Right cardiac atrium (tissue), 5 donors: ENCODE results near the gene MUC13. TPM values are rescaled to one million over a fixed set of nuclear protein-coding genes. Genes with fewer than 3 reads are reported as not detected.

Experiments used
- ATAC-seq, 2 donors: fragments of 200-7000 bp; cut with Tn5 transposase; one replicate each; pipeline versions ENCODE4 v1.8.0 to v1.9.1; 2020; ENCODE audit warnings: moderate library complexity in 2 of 2, mild to moderate bottlenecking in 1 of 2
- DNase-seq, 3 donors: peaks; one replicate each; pipeline ENCODE4 v3.0.0-alpha.2; 2020
- H3K27ac ChIP-seq: one replicate; pipeline ENCODE4 v1.5.1; 2013; ENCODE audit warnings: mild to moderate bottlenecking, low read length, control low read depth, moderate library complexity
- H3K27me3 ChIP-seq: one replicate; pipeline ENCODE4 v1.6.1; 2013; ENCODE audit not compliant: control insufficient read depth, insufficient read depth
- H3K4me1 ChIP-seq: one replicate; pipeline ENCODE4 v1.6.1; 2013; ENCODE audit warnings: low read length; ENCODE audit not compliant: control insufficient read depth, insufficient read depth
- H3K4me3 ChIP-seq: one replicate; pipeline ENCODE4 v1.5.1; 2013; ENCODE audit warnings: low read length, control low read depth
- H3K9me3 ChIP-seq: one replicate; pipeline ENCODE4 v1.6.1; 2013; ENCODE audit warnings: low read length; ENCODE audit not compliant: control insufficient read depth
- WGBS: extraction: QIAGEN DNeasy Blood & Tissue Kit; methylation state at CpG from one replicate; pipeline ENCODE4 v1.1.7; 2013; 5-methylcytosine and 5-hydroxymethylcytosine counted together
- intact Hi-C, 4 donors: fragments of 100-400 bp; cut with DNase I; formaldehyde crosslinking; loops; one replicate each; pipeline versions ENCODE4 v1.11.0 to v1.14.0; 2022 to 2023
- polyA plus RNA-seq: library from polyadenylated mRNA; stranded (reverse); fragments of 200-250 nt; gene quantifications from one replicate; pipeline ENCODE4 v1.2.3, GENCODE V29; 2013
- total RNA-seq, 4 donors: library from RNA; stranded (reverse); fragmentation: NEBNext Ultra II Directional; extraction: Animal tissue kit (Norgen Biotek cat#: 25700); gene quantifications; one replicate each; pipeline ENCODE4 v1.2.1, GENCODE V29; 2021
- donor health status: healthy with polysubstance abuse.
- donor health status: DM: no; HTN: yes; CAD: no.
- donor health status: DM: no; HTN: no; CAD: no.
- donor health status: DM: no; HTN: yes; CAD: no; lungs with severe emphysema.
- donor health status: DM: yes; HTN: yes; CAD: no.

MUC13 gene
- total and polyA plus RNA-seq, 5 donors, result 0.05 TPM; not detected in 4

- no peak overlapping the region for H3K4me3 ChIP-seq
- intact Hi-C loops, result loop anchor here in 3 of 4 donors (5.0 to 10.0 kb wide), 4 partner anchors 240 to 513 kb away; no protein-coding TSS in a partner anchor
- ATAC-seq (no peak), DNase-seq (no peak)
- H3K4me1 ChIP-seq, result no peaks in the 10 kb centered on the region
- no peak overlapping the region for H3K27ac ChIP-seq
- no peaks in the 10 kb centered on the region for H3K27me3 ChIP-seq
- 89% methylated on average over 2 of the region's 2 CpGs for WGBS
- H3K9me3 ChIP-seq, result no peaks in the 10 kb centered on the region
Measured at GRCh38 chr3:124924741-124925140, 9.8 kb downstream of the MUC13 start.

- Histone ChIP-seq H3K27ac (no peak overlapping the region), H3K4me3 (no peak overlapping the region), H3K9me3 (no peaks in the 10 kb centered on the region), H3K27me3 (no peaks in the 10 kb centered on the region), H3K4me1 (no peaks in the 10 kb centered on the region)
- DNase-seq (no peak), ATAC-seq (no peak)
- intact Hi-C loops, result loop anchor here in 2 of 4 donors (10.0 kb wide), 2 partner anchors 241 to 511 kb away; no protein-coding TSS in a partner anchor
Measured at GRCh38 chr3:124923833-124924232, 10.7 kb downstream of the MUC13 start.

- DNase-seq, result peak in 1 of 3 donors; percentile 66
- Histone ChIP-seq H3K4me1 (no peaks in the 10 kb centered on the region), H3K4me3 (no peak overlapping the region), H3K9me3 (no peaks in the 10 kb centered on the region), H3K27ac (no peak overlapping the region), H3K27me3 (no peaks in the 10 kb centered on the region)
- peak; percentile 55 to 68 for ATAC-seq
- intact Hi-C loops, result loop anchor here in 2 of 4 donors (10.0 kb wide), 2 partner anchors 244 to 514 kb away; no protein-coding TSS in a partner anchor
- 66% methylated on average over 5 of the region's 5 CpGs for WGBS
Measured at GRCh38 chr3:124920718-124921117, 13.8 kb downstream of the MUC13 start.

GRCh38 chr3:124919756-124920155, 14.8 kb downstream of the MUC13 start:
- Histone ChIP-seq H3K27ac (no peak overlapping the region), H3K27me3 (no peaks in the 10 kb centered on the region), H3K9me3 (no peaks in the 10 kb centered on the region), H3K4me3 (no peak overlapping the region), H3K4me1 (no peaks in the 10 kb centered on the region)
- 30% methylated on average over 2 of the region's 2 CpGs for WGBS
- no peak for DNase-seq
- intact Hi-C loops, result loop anchor here in 2 of 4 donors (10.0 kb wide), 2 partner anchors 245 to 515 kb away; no protein-coding TSS in a partner anchor
- no peak for ATAC-seq

- H3K9me3 ChIP-seq, result no peaks in the 10 kb centered on the region
- intact Hi-C loops, result no loop called here
- DNase-seq (no peak), ATAC-seq (no peak)
- no peak overlapping the region for H3K27ac ChIP-seq
- no peaks in the 10 kb centered on the region for H3K4me1 ChIP-seq
- H3K4me3 ChIP-seq, result no peak overlapping the region
- no peaks in the 10 kb centered on the region for H3K27me3 ChIP-seq
- 99% methylated on average over 2 of the region's 2 CpGs for WGBS
Measured at GRCh38 chr3:124918524-124918923, 16.0 kb downstream of the MUC13 start.

- ATAC-seq (peak; percentile 66 to 75), DNase-seq (peak; percentile 19 to 73 (median 69))
- Histone ChIP-seq H3K9me3 (no peaks in the 10 kb centered on the region), H3K27ac (no peak overlapping the region), H3K4me3 (no peak overlapping the region), H3K27me3 (no peaks in the 10 kb centered on the region), H3K4me1 (no peaks in the 10 kb centered on the region)
- intact Hi-C loops, result no loop called here
- WGBS, result 40% methylated on average over 8 of the region's 8 CpGs
Measured at GRCh38 chr3:124916837-124917409, 17.6 kb downstream of the MUC13 start.

- DNase-seq (no peak), ATAC-seq (no peak)
- no peaks in the 10 kb centered on the region for H3K9me3 ChIP-seq
- intact Hi-C loops, result no loop called here
- H3K4me3 ChIP-seq, result no peak overlapping the region
- no peaks in the 10 kb centered on the region for H3K4me1 ChIP-seq
- H3K27me3 ChIP-seq, result no peaks in the 10 kb centered on the region
- no peak overlapping the region for H3K27ac ChIP-seq
- WGBS, result 97% methylated on average over 3 of the region's 3 CpGs
Measured at GRCh38 chr3:124915254-124915653, 19.3 kb downstream of the MUC13 start.

- DNase-seq (no peak), ATAC-seq (no peak)
- Histone ChIP-seq H3K27ac (no peak overlapping the region), H3K4me3 (no peak overlapping the region), H3K4me1 (no peaks in the 10 kb centered on the region), H3K9me3 (no peaks in the 10 kb centered on the region), H3K27me3 (no peaks in the 10 kb centered on the region)
- intact Hi-C loops, result no loop called here
- WGBS, result 78% methylated on average over 9 of the region's 9 CpGs
Measured at GRCh38 chr3:124907957-124908356, 26.6 kb downstream of the MUC13 start.

GRCh38 chr3:124904835-124905492, 29.6 kb downstream of the MUC13 start:
- 79% methylated on average over 6 of the region's 6 CpGs for WGBS
- H3K27ac ChIP-seq, result no peak overlapping the region
- ATAC-seq (no peak), DNase-seq (no peak)
- H3K4me3 ChIP-seq, result no peak overlapping the region
- H3K4me1 ChIP-seq, result no peaks in the 10 kb centered on the region
- intact Hi-C loops, result loop anchor here in 1 of 4 donors (5.0 kb wide), 1 partner anchor 143 kb away; no protein-coding TSS in a partner anchor
- no peaks in the 10 kb centered on the region for H3K27me3 ChIP-seq
- no peaks in the 10 kb centered on the region for H3K9me3 ChIP-seq

- ATAC-seq (no peak), DNase-seq (no peak)
- H3K27me3 ChIP-seq, result no peaks in the 10 kb centered on the region
- no peaks in the 10 kb centered on the region for H3K4me1 ChIP-seq
- H3K4me3 ChIP-seq, result no peak overlapping the region
- intact Hi-C loops, result loop anchor here in 1 of 4 donors (5.0 kb wide), 1 partner anchor 142 kb away; no protein-coding TSS in a partner anchor
- H3K27ac ChIP-seq, result no peak overlapping the region
- 74% methylated on average over 1 of the region's 1 CpG for WGBS
- no peaks in the 10 kb centered on the region for H3K9me3 ChIP-seq
Measured at GRCh38 chr3:124903896-124904834, 30.4 kb downstream of the MUC13 start.
